ENCODE data around the gene KLHL13. TPM values are rescaled to one million over a fixed set of nuclear protein-coding genes. Genes with fewer than 3 reads are reported as not detected.

Gene KLHL13
- total RNA-seq, 4 donors from 2014 or later = 1.2 to 5.2 (median 2.0) TPM

GRCh38 chrX:118049713-118050112 is 66.9 kb downstream of the KLHL13 start:
- no peak for ATAC-seq (ENCODE audit: low FRiP score)

GRCh38 chrX:118047446-118048186 is 69.0 kb downstream of the KLHL13 start:
- DNase-seq (ENCODE audit: low spot score) (no peak), ATAC-seq (ENCODE audit: low FRiP score) (no peak)
- no peak for TF ChIP-seq CTCF (IDR thresholded peaks at IDR 0.05)

More at GRCh38 chrX:118049713-118050112, 66.9 kb downstream of the KLHL13 start:
- TF ChIP-seq CTCF (IDR thresholded peaks at IDR 0.05) = no peak
- DNase-seq (ENCODE audit: low spot score) = no peak

GRCh38 chrX:118039591-118039990 is 77.0 kb downstream of the KLHL13 start:
- DNase-seq (ENCODE audit: low spot score) = no peak
- no peak for ATAC-seq (ENCODE audit: low FRiP score)
- TF ChIP-seq CTCF (IDR thresholded peaks at IDR 0.05) = no peak

GRCh38 chrX:118038614-118039365 is 77.8 kb downstream of the KLHL13 start:
- DNase-seq (ENCODE audit: low spot score) (no peak), ATAC-seq (ENCODE audit: low FRiP score) (no peak)
- TF ChIP-seq CTCF (IDR thresholded peaks at IDR 0.05) = no peak

- no peak for ATAC-seq (ENCODE audit: low FRiP score)
- no peak for TF ChIP-seq CTCF (IDR thresholded peaks at IDR 0.05)
- no peak for DNase-seq (ENCODE audit: low spot score)
These were observed 90.0 kb downstream of the KLHL13 start for GRCh38 chrX:118026631-118027030.

GRCh38 chrX:118025226-118025625 is 91.4 kb downstream of the KLHL13 start:
- ATAC-seq (ENCODE audit: low FRiP score) (no peak), DNase-seq (ENCODE audit: low spot score) (no peak)
- no peak for TF ChIP-seq CTCF (IDR thresholded peaks at IDR 0.05)
